ENCODE data around the gene RPL7A. TPM values are rescaled to one million over a fixed set of nuclear protein-coding genes. Genes with fewer than 3 reads are reported as not detected.

RPL7A gene
- total and polyA plus RNA-seq, 2 of the 13 experiments (the other 11 are each of a cell fraction or from before 2014, with no cell fraction given) = 2,401 to 2,938 TPM

- TF ChIP-seq ZNF83 (CRISPR knock-in tag; IDR thresholded peaks at IDR 0.05; ENCODE audit: borderline replicate concordance) = no peak
- TF ChIP-seq ZC3H4 (CRISPR knock-in tag; IDR thresholded peaks at IDR 0.05; ENCODE audit: borderline replicate concordance) = no peak
- TF ChIP-seq PPARG (CRISPR knock-in tag; conservative IDR thresholded peaks at IDR 0.05) = no peak
- no peak for TF ChIP-seq ZNF263 (CRISPR knock-in tag; IDR thresholded peaks at IDR 0.05)
- TF ChIP-seq CSRNP2 (CRISPR knock-in tag; conservative IDR thresholded peaks at IDR 0.05; ENCODE audit: low read depth) = no peak
- TF ChIP-seq ZNF253 (CRISPR knock-in tag; IDR thresholded peaks at IDR 0.05; ENCODE audit: borderline replicate concordance) = no peak
- TF ChIP-seq TFDP2 (CRISPR knock-in tag; IDR thresholded peaks at IDR 0.05) = no peak
- TF ChIP-seq CCAR2 (optimal IDR thresholded peaks at IDR 0.05; ENCODE audit: low read depth, low read length) = no peak
These were observed 8.4 kb upstream of the RPL7A start (continued) for GRCh38 chr9:133339641-133340040.

GRCh38 chr9:133340256-133340655 lies 7.8 kb upstream of the RPL7A start:
- ATAC-seq (no peak), FAIRE-seq (no peak), DNase-seq (ENCODE audit: low spot score) (no peak)
- Histone ChIP-seq H3K79me2 (ENCODE audit: insufficient read depth, low read length) (peaks cover 7% of the 10 kb centered on the region), H3K4me1 (ENCODE audit: insufficient read depth, low read length) (peaks cover 9% of the 10 kb centered on the region), H3K9me3 (ENCODE audit: low read length) (no peaks in the 10 kb centered on the region), H3K36me3 (replicated peaks in 1 of 2; ENCODE audit: control insufficient read depth in 1 of 2, insufficient read depth in 2 of 2, low read length in 2 of 2) (peaks cover 6 to 53% of the 10 kb centered on the region in 2 experiments; a peak in 4 of 5 replicates), H3K9ac (ENCODE audit: insufficient read depth, low read depth, low read length) (no peak overlapping the region), H3K27ac (ENCODE audit: extremely low read length, insufficient read depth, low read length) (no peak overlapping the region), H3K4me2 (ENCODE audit: low read depth, low read length) (no peak overlapping the region), H4K20me1 (ENCODE audit: insufficient read depth, low read length) (no peaks in the 10 kb centered on the region), H3K27me3 (ENCODE audit: control insufficient read depth in 1 of 2, insufficient read depth in 2 of 2, low read length in 2 of 2) (no peaks in the 10 kb centered on the region; a peak in 1 of 5 replicates), H3K4me3 (replicated peaks in 1 of 3; ENCODE audit: insufficient read depth in 1 of 3, low read depth in 2 of 3, low read length in 3 of 3) (no peak overlapping the region), H2AFZ (ENCODE audit: low read length) (no peak overlapping the region)
- ChIA-PET POLR2A (interaction anchor here (0.9 kb wide), 1 partner anchor 8 kb away, joined by 4 read pairs; the partner anchor contains the start of genes MED22 and RPL7A), CTCF (ENCODE audit: low intra/inter-chr PET ratio, low total read pairs) (no interaction called here)
- in situ Hi-C loops (cut with HindIII; ENCODE audit: extremely low pct_ligation_motif_present, low pct_unique_long_range_greater_than_20kb) (no loop called here), intact Hi-C loops (cut with micrococcal nuclease; ENCODE audit: unreplicated experiment) (no loop called here)
- no TSS peak for BruUV-seq (replicated peaks)
- no peak for TF ChIP-seq REPIN1 (CRISPR knock-in tag; IDR thresholded peaks at IDR 0.05; ENCODE audit: borderline replicate concordance, low read depth)
- TF ChIP-seq ZNF263 (CRISPR knock-in tag; IDR thresholded peaks at IDR 0.05) = peak; percentile 67
- WGBS (ENCODE audit: low lambda C conversion rate) = 100% methylated on average over 2 of the region's 3 CpGs

All from HepG2 (cell line).